ENCODE results near the gene TMEM150B.

GRCh38 chr19:55358943-55359908 lies 34.1 kb upstream of the TMEM150B start:
- no peak for TF ChIP-seq CTCF (IDR thresholded peaks at IDR 0.05; ENCODE audit: insufficient read depth, low read length, poor library complexity, severe bottlenecking)
- no peak for TF ChIP-seq EZH2phosphoT487 (conservative IDR thresholded peaks at IDR 0.05; ENCODE audit: low read length)

Data from SU-DHL-6 (cell line).